Activated T-cell treated with anti-CD3 and anti-CD28 coated beads, Interleukin-2, amount 50 U/mL, for 24 hours (primary cell): Measurements from ENCODE around the gene TPCN1.
A peak's percentile ranks its signal among the peaks of the same experiment; 100 is the strongest.

Source experiments
- DNase-seq: peaks from one replicate; pipeline ENCODE4 v3.0.0-alpha.2; 2020
- H3K27ac Mint-ChIP-seq: 2 replicates; pipeline ENCODE4 v1.8.0; 2020; ENCODE audit warnings: mild to moderate bottlenecking, mixed read lengths
- H3K27me3 Mint-ChIP-seq: 2 replicates; pipeline ENCODE4 v1.8.0; 2020; ENCODE audit warnings: mixed read lengths
- H3K36me3 Mint-ChIP-seq: 2 replicates; pipeline ENCODE4 v1.8.0; 2020; ENCODE audit warnings: low read depth, mixed read lengths
- H3K4me1 Mint-ChIP-seq: 2 replicates; pipeline ENCODE4 v1.8.0; 2020; ENCODE audit warnings: low read depth, mixed read lengths
- H3K4me3 Mint-ChIP-seq: 2 replicates; pipeline ENCODE4 v1.8.0; 2020; ENCODE audit warnings: mild to moderate bottlenecking, moderate library complexity, mixed read lengths
- H3K9me3 Mint-ChIP-seq: 2 replicates; pipeline ENCODE4 v1.8.0; 2020; ENCODE audit warnings: mixed read lengths

TPCN1 gene

DNA sequence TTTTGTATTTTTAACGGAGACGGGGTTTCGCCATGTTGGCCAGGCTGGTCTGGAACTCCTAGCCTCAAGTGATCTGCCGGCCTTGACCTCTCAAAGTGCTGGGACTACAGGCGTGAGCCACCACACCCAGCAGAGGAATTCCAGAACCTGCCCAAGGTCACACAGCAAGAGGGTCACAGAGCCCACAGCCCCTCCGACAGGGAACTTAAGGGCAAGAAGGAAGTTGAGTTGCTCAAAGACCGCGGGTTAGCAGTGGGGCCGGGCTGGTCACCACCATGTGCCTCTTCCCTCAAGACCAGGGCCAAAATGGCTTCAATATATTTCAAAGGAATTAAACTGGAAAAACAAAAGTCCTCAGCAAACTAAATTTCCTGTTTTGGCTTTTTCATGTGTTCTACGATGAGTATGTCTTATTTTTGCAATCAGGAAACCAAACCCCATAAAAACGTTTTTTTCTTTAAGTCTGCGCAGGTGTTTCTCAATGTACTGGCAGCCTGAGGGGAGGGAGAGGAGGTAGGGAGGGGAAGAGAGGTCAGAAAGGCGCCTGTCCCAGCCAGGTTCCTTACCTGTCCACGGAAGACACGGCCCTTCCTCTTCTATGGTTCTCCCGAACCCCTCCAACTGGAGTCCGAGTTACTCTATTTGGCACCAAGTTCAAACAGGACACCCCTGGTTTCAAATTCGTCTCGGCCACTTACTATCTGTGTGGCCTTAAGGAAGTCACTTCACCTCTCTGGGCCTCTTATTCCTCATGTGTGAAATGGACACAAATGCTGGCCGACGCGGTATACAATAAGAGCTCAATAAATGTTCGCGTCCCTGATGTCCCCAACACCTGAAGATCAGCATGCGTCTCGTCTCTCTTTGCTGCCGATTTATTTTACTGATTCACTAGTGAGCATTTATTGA is 112.9 kb downstream of the TPCN1 start:
- peaks cover 45% of the 10 kb centered on the region for H3K4me1 Mint-ChIP-seq
- peaks cover 40% of the 10 kb centered on the region for H3K36me3 Mint-ChIP-seq
- no peak for DNase-seq
- no peaks in the 10 kb centered on the region for H3K9me3 Mint-ChIP-seq
- peak overlapping the region; percentile 98 for H3K4me3 Mint-ChIP-seq
- H3K27me3 Mint-ChIP-seq = no peaks in the 10 kb centered on the region
- H3K27ac Mint-ChIP-seq = peak overlapping the region; percentile 74

DNA sequence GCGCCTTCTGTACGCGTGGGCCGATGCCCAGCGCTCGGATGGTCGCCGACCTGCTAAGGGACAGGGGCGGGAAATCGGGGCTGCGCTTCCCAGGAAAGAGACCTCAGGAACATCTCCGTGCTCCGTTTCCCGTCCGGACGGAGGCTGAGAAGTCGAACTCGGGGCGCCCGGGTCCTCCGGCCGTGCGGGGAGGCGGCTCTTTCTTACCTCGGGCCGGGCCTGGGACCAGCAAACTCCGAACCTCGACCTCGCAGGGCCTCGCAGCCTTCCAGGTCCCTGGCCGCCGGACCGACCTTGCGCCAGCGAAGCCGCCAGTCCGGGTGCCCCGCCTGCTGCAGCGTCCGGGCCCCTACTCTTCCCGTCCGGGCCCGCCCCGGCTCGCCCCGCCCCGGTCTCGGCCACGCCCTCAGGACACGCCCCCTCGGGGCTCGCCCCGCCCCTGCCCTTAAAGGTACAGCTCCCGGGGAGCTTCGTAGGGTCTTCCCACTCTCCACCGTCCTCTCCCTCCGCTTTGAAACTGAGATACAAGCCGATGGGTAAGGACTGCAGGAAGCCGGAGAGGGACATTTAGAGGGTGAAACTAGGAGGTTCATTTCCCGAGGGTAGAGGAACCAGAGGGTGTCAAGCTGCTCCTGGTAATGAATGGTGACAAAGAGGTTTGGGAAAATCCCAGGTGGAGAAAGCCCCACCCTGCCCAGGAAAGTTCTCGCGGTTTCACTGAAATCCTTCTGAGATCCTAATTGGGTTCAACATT is 113.7 kb downstream of the TPCN1 start, which contains the start of gene SLC8B1:
Gene SLC8B1, minus strand, starts transcription at position 324 of the 754 bp plus-strand sequence. CDS start 2,231 bp downstream, outside the sequence.
- Mint-ChIP-seq H3K4me3 (peak within 1 kb of the TSS; percentile 98), H3K4me1 (peaks cover 37% of the 10 kb centered on the region), H3K9me3 (no peaks in the 10 kb centered on the region), H3K36me3 (peaks cover 33% of the 10 kb centered on the region), H3K27ac (peak within 1 kb of the TSS; percentile 86), H3K27me3 (no peaks in the 10 kb centered on the region)
- DNase-seq = peak; percentile 97

DNA sequence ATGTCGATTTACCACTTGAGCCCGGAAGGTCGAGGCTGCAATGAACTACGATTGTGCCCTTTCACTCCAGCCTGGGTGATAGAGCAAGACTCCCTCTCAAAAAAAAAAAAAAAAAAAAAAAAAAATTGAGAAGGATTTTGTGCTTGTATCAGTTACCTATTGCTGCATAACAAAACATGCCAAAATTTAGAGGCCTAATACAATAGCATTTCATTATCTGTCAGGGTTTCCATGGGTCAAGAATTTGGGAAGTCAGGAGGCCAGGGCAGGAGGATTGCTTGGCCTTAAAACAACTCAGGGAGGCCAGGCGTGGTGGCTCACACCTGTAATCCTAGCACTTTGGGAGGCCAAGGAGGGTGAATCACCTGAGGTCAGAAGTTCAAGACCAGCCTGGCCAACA is 118.3 kb downstream of the TPCN1 start:
- Mint-ChIP-seq H3K4me1 (peaks cover 6% of the 10 kb centered on the region), H3K27ac (no peak overlapping the region), H3K27me3 (no peaks in the 10 kb centered on the region), H3K4me3 (no peak overlapping the region), H3K9me3 (no peaks in the 10 kb centered on the region), H3K36me3 (peaks cover 2% of the 10 kb centered on the region)
- DNase-seq = no peak

DNA sequence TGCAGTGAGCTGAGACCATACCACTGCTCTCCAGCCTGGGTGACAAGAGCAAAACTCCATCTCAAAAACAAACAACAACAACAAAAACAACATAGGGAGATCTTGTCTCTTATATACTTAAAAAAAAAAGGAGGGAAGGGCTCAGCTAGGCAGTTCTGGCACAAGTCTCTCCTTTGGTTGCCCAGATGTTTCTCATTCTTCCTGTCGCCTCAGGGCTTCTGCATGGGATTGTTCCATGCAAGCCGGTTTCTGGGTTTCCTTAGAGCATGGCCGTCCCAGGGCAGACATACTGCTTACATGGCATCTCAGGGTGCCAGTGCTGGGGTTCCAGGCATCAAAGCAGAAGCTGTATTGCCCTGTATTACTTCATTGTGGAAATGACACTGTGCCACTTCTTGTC is 118.8 kb downstream of the TPCN1 start:
- H3K27ac Mint-ChIP-seq = no peak overlapping the region
- H3K4me3 Mint-ChIP-seq = no peak overlapping the region
- peaks cover 6% of the 10 kb centered on the region for H3K4me1 Mint-ChIP-seq
- H3K9me3 Mint-ChIP-seq = no peaks in the 10 kb centered on the region
- no peaks in the 10 kb centered on the region for H3K36me3 Mint-ChIP-seq
- DNase-seq = no peak
- H3K27me3 Mint-ChIP-seq = no peaks in the 10 kb centered on the region

GRCh38 chr12:113341535-113341934 is 120.3 kb downstream of the TPCN1 start:
- H3K4me1 Mint-ChIP-seq = no peaks in the 10 kb centered on the region
- no peak overlapping the region for H3K27ac Mint-ChIP-seq
- H3K36me3 Mint-ChIP-seq = no peaks in the 10 kb centered on the region
- H3K27me3 Mint-ChIP-seq = no peaks in the 10 kb centered on the region
- no peak overlapping the region for H3K4me3 Mint-ChIP-seq
- no peaks in the 10 kb centered on the region for H3K9me3 Mint-ChIP-seq
- no peak for DNase-seq

- Mint-ChIP-seq H3K4me3 (no peak overlapping the region), H3K4me1 (no peaks in the 10 kb centered on the region), H3K27ac (no peak overlapping the region), H3K36me3 (no peaks in the 10 kb centered on the region), H3K27me3 (no peaks in the 10 kb centered on the region), H3K9me3 (no peaks in the 10 kb centered on the region)
- no peak for DNase-seq
Observed at GRCh38 chr12:113345318-113345717, 124.1 kb downstream of the TPCN1 start.

GRCh38 chr12:113346353-113346752 is 125.1 kb downstream of the TPCN1 start:
- no peaks in the 10 kb centered on the region for H3K4me1 Mint-ChIP-seq
- H3K27me3 Mint-ChIP-seq = no peaks in the 10 kb centered on the region
- DNase-seq = no peak
- H3K4me3 Mint-ChIP-seq = no peak overlapping the region
- H3K27ac Mint-ChIP-seq = no peak overlapping the region
- no peaks in the 10 kb centered on the region for H3K36me3 Mint-ChIP-seq
- no peaks in the 10 kb centered on the region for H3K9me3 Mint-ChIP-seq

DNA sequence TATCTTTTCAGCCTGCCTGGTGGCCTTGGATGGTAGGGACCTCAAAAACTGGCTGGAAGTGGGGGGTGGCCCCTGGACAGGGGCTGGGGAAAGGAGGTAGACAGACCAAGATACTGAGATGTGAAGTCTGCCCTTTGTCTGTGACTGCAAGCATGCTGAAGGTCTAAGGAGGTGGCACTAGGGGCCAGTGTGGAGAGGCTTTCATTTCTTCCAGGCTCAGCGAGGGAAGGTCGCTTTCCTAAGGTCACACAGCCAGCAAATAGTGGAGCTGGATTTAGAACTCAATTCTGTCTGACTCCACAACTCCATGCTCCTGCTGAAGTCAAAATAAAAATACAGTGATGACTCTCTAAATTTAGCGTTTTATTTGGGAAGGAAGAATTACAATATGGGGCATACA is 125.8 kb downstream of the TPCN1 start:
- Mint-ChIP-seq H3K9me3 (no peaks in the 10 kb centered on the region), H3K27me3 (no peaks in the 10 kb centered on the region), H3K4me3 (no peak overlapping the region), H3K36me3 (no peaks in the 10 kb centered on the region), H3K4me1 (no peaks in the 10 kb centered on the region), H3K27ac (no peak overlapping the region)
- DNase-seq = no peak

- no peaks in the 10 kb centered on the region for H3K27me3 Mint-ChIP-seq
- no peaks in the 10 kb centered on the region for H3K9me3 Mint-ChIP-seq
- no peaks in the 10 kb centered on the region for H3K4me1 Mint-ChIP-seq
- no peak for DNase-seq
- H3K27ac Mint-ChIP-seq = no peak overlapping the region
- no peak overlapping the region for H3K4me3 Mint-ChIP-seq
- H3K36me3 Mint-ChIP-seq = no peaks in the 10 kb centered on the region
Observed at GRCh38 chr12:113347892-113348291, 126.6 kb downstream of the TPCN1 start.
